Subcutaneous preadipocyte (primary cell): ENCODE results near the gene AP3S2. TPM values are rescaled to one million over a fixed set of nuclear protein-coding genes. Genes with fewer than 3 reads are reported as not detected.

Experiments used
- small RNA-seq: library from RNA; depleted of rRNA; stranded (forward); fragments of <200 nt; gene quantifications from one replicate; pipeline ENCODE3, GENCODE V24; 2012
- total RNA-seq: library from RNA; depleted of rRNA; stranded (reverse); fragments of >200 nt; gene quantifications from 2 replicates; pipeline ENCODE4 v1.2.3, GENCODE V29; 2012

The AP3S2 gene
- 36.7 and 43.2 TPM in 2 replicates for total RNA-seq

DNA sequence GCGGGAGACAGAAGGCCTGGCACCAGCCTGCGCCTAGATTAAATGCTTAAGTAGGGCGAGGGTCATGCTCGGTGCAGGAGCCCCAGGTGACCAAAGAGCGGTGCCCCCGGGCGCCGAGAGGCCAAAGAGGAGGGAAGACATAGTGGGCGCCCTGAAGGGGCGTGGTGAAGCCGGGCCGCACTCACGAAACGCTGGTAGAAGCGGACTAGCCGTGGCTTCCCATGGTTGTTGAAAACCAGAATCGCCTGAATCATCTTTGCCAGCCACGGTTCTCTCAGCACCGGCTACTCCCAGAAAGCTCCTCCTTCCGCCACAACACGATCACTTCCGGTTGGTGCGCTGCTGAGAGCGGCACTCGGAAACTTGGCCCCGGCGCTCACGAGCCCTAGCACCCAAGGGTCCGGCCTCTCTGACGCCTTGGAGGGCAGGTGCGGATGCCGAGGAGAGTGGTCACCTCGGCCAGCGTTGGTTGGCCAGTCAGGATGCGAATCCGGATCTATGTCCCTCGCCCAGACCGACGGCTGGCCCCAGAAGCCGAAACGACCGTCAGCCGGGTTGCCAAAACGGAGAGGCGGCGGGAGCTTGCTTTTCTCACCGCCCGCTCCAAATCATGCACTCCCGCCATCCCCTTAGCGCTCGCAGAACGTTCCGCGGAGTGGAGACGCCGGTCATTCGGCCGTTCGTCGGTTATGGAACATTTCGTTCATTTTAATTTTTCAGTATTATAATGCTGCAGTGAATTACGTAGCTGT lies at the start of gene AP3S2:
AP3S2 (minus strand) TSS at position 299 of the 752 bp plus-strand sequence; CDS start at position 254, 45 bp downstream.

DNA sequence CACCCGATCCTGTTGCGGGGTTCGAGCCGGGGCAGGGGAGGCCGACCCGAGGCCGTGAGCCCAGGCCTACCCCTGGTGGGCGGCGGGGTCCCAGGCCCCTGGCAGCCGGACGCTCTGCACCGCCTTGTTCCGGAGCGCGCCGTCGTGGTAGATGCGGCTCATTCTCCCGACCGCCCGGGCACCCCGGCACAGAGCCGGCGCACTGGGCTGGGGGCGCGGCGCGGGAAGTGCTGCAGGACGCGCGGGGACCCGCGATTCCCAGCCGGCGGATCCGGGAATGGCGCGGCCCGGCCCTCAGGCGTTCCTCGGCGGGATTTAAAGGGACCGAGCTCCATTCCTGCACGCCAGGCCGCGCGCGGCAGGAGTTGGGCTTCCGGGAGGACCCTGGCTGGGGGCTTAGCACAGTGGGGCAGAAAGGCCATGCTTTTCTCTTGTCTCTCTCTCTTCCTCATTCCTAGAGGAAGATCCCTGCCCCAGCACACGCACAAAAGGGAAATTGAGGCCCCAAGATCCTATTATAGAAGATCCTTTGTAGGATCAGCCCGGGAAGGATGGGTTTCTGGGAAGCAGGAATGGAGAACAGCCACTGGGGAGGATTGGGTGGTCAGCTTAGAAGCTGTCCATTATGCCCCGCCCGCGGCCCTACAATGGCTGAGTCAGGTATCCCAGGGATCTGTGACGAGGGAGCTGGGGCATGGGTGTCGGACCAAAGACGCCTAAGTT lies 19.0 kb upstream of the AP3S2 start, which contains the start of gene ARPIN:
ARPIN (minus strand) TSS at position 279 of the 723 bp plus-strand sequence; CDS start at position 162, 117 bp downstream.

Small RNAs within 50 kb of the gene (small RNA-seq; reads per million reads assigned to genes)
- gene MIR5009, result not detected
- not detected for gene MIR5094
- not detected for gene RNU6-1111P
- gene RNU7-111P, result not detected

Other genes starting within 250 kb of the AP3S2 start
- 8.8 and 10.0 TPM in 2 replicates for gene KIF7, start 238.5 kb downstream of the AP3S2 start, total RNA-seq
- not detected in 2 replicates for gene PLIN1, start 214.6 kb downstream of the AP3S2 start, total RNA-seq
- gene PEX11A, start 203.2 kb downstream of the AP3S2 start, total RNA-seq, result 2.5 and 5.5 TPM in 2 replicates
- under 0.01 TPM in 1 of 2 replicates, not detected in the other for gene WDR93, start 203.2 kb downstream of the AP3S2 start, total RNA-seq
- 0.20 TPM in 1 of 2 replicates, not detected in the other for gene MESP1, start 142.7 kb downstream of the AP3S2 start, total RNA-seq
- gene MESP2, start 117.7 kb downstream of the AP3S2 start, total RNA-seq, result 0.78 and 1.1 TPM in 2 replicates
- gene ANPEP, start 79.1 kb downstream of the AP3S2 start, total RNA-seq, result 514 and 670 TPM in 2 replicates
- gene ARPIN, start 19.0 kb upstream of the AP3S2 start, total RNA-seq, result 11.8 and 12.7 TPM in 2 replicates
- gene ZNF710, start 107.3 kb upstream of the AP3S2 start, total RNA-seq, result 8.8 and 14.5 TPM in 2 replicates
- 29.4 and 37.7 TPM in 2 replicates for gene IDH2, start 208.5 kb upstream of the AP3S2 start, total RNA-seq